AG09309 (cell line): ENCODE measurements around the gene EMX2.

Experiments
- DNase-seq: peaks from one replicate; pipeline ENCODE4 v3.0.0-alpha.2; 2010; ENCODE audit warnings: low read depth
- H3K4me3 ChIP-seq: 2 replicates; pipeline ENCODE4 v1.5.1; 2011; ENCODE audit warnings: mild to moderate bottlenecking, low read depth, low read length, moderate library complexity; ENCODE audit not compliant: control insufficient read depth
- CTCF ChIP-seq: IDR thresholded peaks from 2 replicates; pipeline ENCODE4 v1.5.1; 2011; ENCODE audit warnings: mild to moderate bottlenecking, low read depth, low read length, inconsistent platforms; ENCODE audit not compliant: insufficient read depth, control insufficient read depth; ENCODE audit errors: missing control alignments

EMX2 gene

DNA sequence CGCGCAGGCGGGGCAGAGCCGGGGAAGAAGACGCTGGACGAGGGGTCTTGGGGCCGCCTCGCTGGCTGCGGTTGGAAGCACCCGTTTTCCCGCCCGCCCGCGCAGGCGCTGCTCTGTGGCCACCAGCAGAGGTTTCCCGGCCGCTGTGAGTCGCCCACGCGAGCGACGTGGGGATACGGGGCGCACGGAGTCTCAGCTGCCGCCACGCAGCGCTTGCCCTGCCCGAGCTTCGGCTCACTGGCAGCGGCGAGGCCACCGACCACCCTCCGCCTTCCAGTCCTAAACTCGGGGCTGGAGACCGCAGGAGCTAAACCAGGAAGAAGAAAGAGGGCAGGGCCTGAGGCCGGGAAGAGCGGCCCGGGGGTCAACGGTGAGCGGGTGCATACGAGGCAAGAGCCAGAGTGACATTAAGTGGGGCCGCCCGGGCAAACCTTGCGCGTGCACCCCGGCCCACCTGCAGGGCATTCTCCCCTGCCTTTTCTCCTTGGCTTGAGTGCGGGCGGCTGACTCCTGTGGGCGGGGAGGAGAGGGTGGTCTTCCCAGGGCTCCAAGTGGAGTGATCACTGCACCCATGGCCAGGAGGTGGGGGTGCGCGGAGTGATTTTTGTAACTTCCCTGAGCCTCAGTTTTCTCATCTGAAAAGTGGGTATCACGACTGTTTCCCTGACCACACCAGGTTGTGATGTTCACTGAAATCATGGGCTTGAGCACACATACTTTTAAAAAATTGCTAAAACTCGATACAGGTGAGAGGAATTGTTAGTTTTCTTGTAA is 7.1 kb upstream of the EMX2 start:
- no peak for DNase-seq
- TF ChIP-seq CTCF, result no peak
- H3K4me3 ChIP-seq, result peak overlapping the region; percentile 18

DNA sequence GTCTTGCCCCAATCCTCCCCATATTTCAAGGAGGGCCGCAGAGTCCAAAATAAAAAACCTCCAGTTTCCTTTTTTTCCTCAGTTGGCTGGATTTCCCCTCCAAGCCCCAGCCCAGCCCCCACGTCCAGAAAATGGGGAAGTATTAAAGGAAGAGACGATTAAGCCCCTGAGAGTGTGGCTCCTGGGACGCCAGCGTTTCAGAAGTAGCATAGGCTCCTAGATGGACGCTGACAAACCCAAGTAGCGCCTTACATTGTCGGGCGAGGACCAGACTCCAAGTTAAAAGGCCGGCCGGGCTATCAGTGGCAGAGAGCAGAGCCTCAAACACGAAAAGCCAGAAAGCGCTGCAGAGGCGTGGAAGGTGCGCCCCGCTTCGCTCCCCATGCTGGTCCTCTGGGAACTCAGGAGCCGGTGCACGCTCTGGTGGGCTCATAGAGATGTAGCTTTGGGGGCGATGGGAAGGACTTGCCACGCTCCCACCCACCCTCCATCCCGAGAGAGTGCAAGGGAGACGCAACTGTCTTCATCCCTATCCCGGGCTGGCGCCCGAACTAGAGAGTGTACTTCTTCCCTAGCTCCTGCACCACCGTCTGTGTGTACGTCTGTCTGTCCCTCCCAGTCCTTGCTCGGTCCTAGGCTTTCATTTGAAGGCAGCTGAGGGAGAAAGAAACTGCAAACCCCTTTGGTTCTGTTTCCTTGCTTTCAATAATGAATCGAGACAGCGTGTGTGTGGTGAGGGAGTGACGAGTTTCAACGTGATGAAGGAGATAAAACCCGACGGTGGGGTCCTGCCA is 6.3 kb upstream of the EMX2 start:
- no peak for DNase-seq
- no peak for TF ChIP-seq CTCF
- no peak overlapping the region for H3K4me3 ChIP-seq

GRCh38 chr10:117536866-117537435 is 5.6 kb upstream of the EMX2 start:
- H3K4me3 ChIP-seq, result no peak overlapping the region
- DNase-seq, result no peak
- TF ChIP-seq CTCF, result no peak

GRCh38 chr10:117537436-117537903 is 5.1 kb upstream of the EMX2 start:
- no peak for DNase-seq
- H3K4me3 ChIP-seq, result no peak overlapping the region
- peak; percentile 15 for TF ChIP-seq CTCF

- DNase-seq, result no peak
- H3K4me3 ChIP-seq, result no peak overlapping the region
- TF ChIP-seq CTCF, result no peak
These were observed 4.5 kb upstream of the EMX2 start for GRCh38 chr10:117537904-117538524.

- no peak overlapping the region for H3K4me3 ChIP-seq
- no peak for DNase-seq
- no peak for TF ChIP-seq CTCF
These were observed 3.2 kb upstream of the EMX2 start for GRCh38 chr10:117539361-117539773.
